Keratinocyte (primary cell): ENCODE results near the gene MND1. TPM values are rescaled to one million over a fixed set of nuclear protein-coding genes. Genes with fewer than 3 reads are reported as not detected.

Source experiments
- DNase-seq: peaks from one replicate; pipeline ENCODE4 v3.0.0-alpha.2; 2011; ENCODE audit warnings: low read depth, missing footprints, low spot score
- FAIRE-seq: peaks from 2 replicates; lab custom pipeline; 2011; peaks lifted over from hg19 to GRCh38; lab: Jason Lieb, UNC
- H2AFZ ChIP-seq: 2 replicates; pipeline ENCODE4 v1.6.0; 2012; ENCODE audit warnings: low read length, control low read depth, inconsistent platforms; ENCODE audit not compliant: control insufficient read depth
- H3K27ac ChIP-seq: 2 replicates; pipeline ENCODE4 v1.5.1; 2011; ENCODE audit warnings: low read length; ENCODE audit not compliant: control insufficient read depth, insufficient read depth
- H3K27me3 ChIP-seq: 3 replicates; pipeline ENCODE4 v1.6.0; 2011; ENCODE audit warnings: low read length; ENCODE audit not compliant: control insufficient read depth, insufficient read depth; ENCODE audit errors: extremely low read depth
- H3K36me3 ChIP-seq, 2 experiments: 2 replicates in 1 of 2; 3 replicates in 1 of 2; pipeline ENCODE4 v1.5.1; 2011; ENCODE audit warnings: low read length in 2 of 2, mild to moderate bottlenecking in 1 of 2; ENCODE audit not compliant: control insufficient read depth in 2 of 2, insufficient read depth in 2 of 2; ENCODE audit errors: extremely low read depth in 1 of 2
- H3K4me1 ChIP-seq: 3 replicates; pipeline ENCODE4 v1.5.1; 2011; ENCODE audit warnings: low read length; ENCODE audit not compliant: control insufficient read depth, insufficient read depth; ENCODE audit errors: extremely low read depth
- H3K4me2 ChIP-seq: 3 replicates; pipeline ENCODE4 v1.6.0; 2011; ENCODE audit warnings: low read depth, low read length; ENCODE audit not compliant: control insufficient read depth, insufficient read depth; ENCODE audit errors: extremely low read depth
- H3K4me3 ChIP-seq, 3 experiments: fragments of 200-600 bp in 1 of 3; sonication (generic) in 1 of 3; 2 replicates in 2 of 3; 3 replicates in 1 of 3; pipeline ENCODE4 v1.5.1; 2011 to 2016; ENCODE audit warnings: low read length in 3 of 3, mild to moderate bottlenecking in 3 of 3, control low read depth in 2 of 3, inconsistent platforms in 1 of 3, low read depth in 1 of 3, mixed read lengths in 1 of 3, mixed run types in 1 of 3, moderate library complexity in 1 of 3; ENCODE audit not compliant: control insufficient read depth in 2 of 3, insufficient read depth in 2 of 3; ENCODE audit errors: extremely low read depth in 1 of 3
- H3K79me2 ChIP-seq: 2 replicates; pipeline ENCODE4 v1.6.0; 2012; ENCODE audit warnings: low read length; ENCODE audit not compliant: control insufficient read depth, insufficient read depth
- H3K9ac ChIP-seq: 3 replicates; pipeline ENCODE4 v1.6.0; 2011; ENCODE audit warnings: low read length; ENCODE audit not compliant: control insufficient read depth, insufficient read depth; ENCODE audit errors: extremely low read depth
- H3K9me1 ChIP-seq: 3 replicates; pipeline ENCODE4 v1.6.0; 2011; ENCODE audit warnings: low read length; ENCODE audit not compliant: control insufficient read depth, insufficient read depth; ENCODE audit errors: extremely low read depth
- H3K9me3 ChIP-seq: 2 replicates; pipeline ENCODE4 v1.5.1; 2012; ENCODE audit warnings: low read depth, low read length; ENCODE audit not compliant: control insufficient read depth
- H4K20me1 ChIP-seq: 3 replicates; pipeline ENCODE4 v1.6.0; 2011; ENCODE audit warnings: low read length; ENCODE audit not compliant: control insufficient read depth, insufficient read depth; ENCODE audit errors: extremely low read depth
- EZH2 ChIP-seq: IDR thresholded peaks from one replicate; pipeline ENCODE4 v1.6.1; 2012; ENCODE audit warnings: inconsistent platforms, mild to moderate bottlenecking, low read length, moderate library complexity
- dilution Hi-C: fragments of 300-500 bp; cut with MboI; formaldehyde crosslinking; loops from one replicate; pipeline ENCODE4 v1.7.0; 2020; ENCODE audit warnings: low sequenced_read_pairs; ENCODE audit not compliant: extremely low pct_ligation_motif_present
- polyA plus RNA-seq, 5 experiments: library from polyadenylated mRNA; depleted of rRNA in 3 of 5; stranded (reverse) in 3 of 5; stranded (forward) in 1 of 5; unstranded in 1 of 5; fragments of >200 nt; gene quantifications; 1 replicate in 1 of 5; 2 replicates in 3 of 5; 3 replicates in 1 of 5; pipeline versions ENCODE4 v1.2.1 to v1.2.3, GENCODE V29; 2011 to 2012; ENCODE audit warnings: missing spikeins in 2 of 5, low read depth in 1 of 5, low replicate concordance in 1 of 5
- TF ChIP-seq, protein P1 (sequence below), 3 experiments: IDR thresholded peaks in 1 of 3; conservative IDR thresholded peaks in 1 of 3; optimal IDR thresholded peaks in 1 of 3; 2 replicates in 2 of 3; 3 replicates in 1 of 3; pipeline versions ENCODE3 to v1.5.1; 2011; ENCODE audit warnings: low read length in 3 of 3, mild to moderate bottlenecking in 3 of 3, moderate library complexity in 2 of 3, control low read depth in 1 of 3, inconsistent platforms in 1 of 3; ENCODE audit not compliant: insufficient read depth in 2 of 3; ENCODE audit errors: extremely low read depth in 1 of 3

The MND1 gene
- polyA plus RNA-seq, 1 donor (not counting 4 experiments of a cell fraction or from before 2014, with no cell fraction given), result 4.9 TPM

DNA sequence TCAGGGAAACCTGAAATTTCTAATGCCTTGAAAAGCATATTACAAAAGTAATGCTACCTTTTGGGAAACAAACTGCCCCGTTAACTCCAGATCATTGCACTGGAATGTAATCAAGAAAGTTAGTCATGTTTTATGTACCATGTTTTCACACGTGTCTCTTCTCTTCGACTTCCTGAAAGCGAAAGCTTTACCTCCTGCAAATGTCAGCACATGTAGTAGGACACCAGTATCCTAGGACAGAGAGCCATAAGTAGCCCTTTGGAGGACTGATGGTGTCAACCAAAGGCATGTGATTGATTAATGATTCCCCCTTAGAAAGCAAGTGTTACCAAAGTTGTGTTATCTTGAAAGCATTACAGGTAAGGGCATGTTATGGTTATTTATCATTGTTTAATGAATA lies 8.8 kb upstream of the MND1 start:
- FAIRE-seq (peak; percentile 86), DNase-seq (no peak)
- TF ChIP-seq, protein P1, sequence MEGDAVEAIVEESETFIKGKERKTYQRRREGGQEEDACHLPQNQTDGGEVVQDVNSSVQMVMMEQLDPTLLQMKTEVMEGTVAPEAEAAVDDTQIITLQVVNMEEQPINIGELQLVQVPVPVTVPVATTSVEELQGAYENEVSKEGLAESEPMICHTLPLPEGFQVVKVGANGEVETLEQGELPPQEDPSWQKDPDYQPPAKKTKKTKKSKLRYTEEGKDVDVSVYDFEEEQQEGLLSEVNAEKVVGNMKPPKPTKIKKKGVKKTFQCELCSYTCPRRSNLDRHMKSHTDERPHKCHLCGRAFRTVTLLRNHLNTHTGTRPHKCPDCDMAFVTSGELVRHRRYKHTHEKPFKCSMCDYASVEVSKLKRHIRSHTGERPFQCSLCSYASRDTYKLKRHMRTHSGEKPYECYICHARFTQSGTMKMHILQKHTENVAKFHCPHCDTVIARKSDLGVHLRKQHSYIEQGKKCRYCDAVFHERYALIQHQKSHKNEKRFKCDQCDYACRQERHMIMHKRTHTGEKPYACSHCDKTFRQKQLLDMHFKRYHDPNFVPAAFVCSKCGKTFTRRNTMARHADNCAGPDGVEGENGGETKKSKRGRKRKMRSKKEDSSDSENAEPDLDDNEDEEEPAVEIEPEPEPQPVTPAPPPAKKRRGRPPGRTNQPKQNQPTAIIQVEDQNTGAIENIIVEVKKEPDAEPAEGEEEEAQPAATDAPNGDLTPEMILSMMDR (optimal IDR thresholded peaks at IDR 0.05 in 1 of 3, IDR thresholded peaks at IDR 0.05 in 1 of 3, conservative IDR thresholded peaks at IDR 0.05 in 1 of 3; ENCODE audit: extremely low read depth in 1 of 3, insufficient read depth in 2 of 3, low read length in 3 of 3), result no peak
- no peak for TF ChIP-seq EZH2
- Histone ChIP-seq H3K9me3 (no peaks in the 10 kb centered on the region), H2AFZ (peak overlapping the region; percentile 48), H3K9me1 (no peaks in the 10 kb centered on the region), H3K27me3 (no peaks in the 10 kb centered on the region), H4K20me1 (no peaks in the 10 kb centered on the region), H3K27ac (peak overlapping the region; percentile 43), H3K4me1 (peaks cover 6% of the 10 kb centered on the region), H3K4me3 (no peak overlapping the region), H3K36me3 (no peaks in the 10 kb centered on the region), H3K79me2 (no peaks in the 10 kb centered on the region), H3K4me2 (peak overlapping the region; percentile 62), H3K9ac (no peak overlapping the region)
- dilution Hi-C loops, result no loop called here

DNA sequence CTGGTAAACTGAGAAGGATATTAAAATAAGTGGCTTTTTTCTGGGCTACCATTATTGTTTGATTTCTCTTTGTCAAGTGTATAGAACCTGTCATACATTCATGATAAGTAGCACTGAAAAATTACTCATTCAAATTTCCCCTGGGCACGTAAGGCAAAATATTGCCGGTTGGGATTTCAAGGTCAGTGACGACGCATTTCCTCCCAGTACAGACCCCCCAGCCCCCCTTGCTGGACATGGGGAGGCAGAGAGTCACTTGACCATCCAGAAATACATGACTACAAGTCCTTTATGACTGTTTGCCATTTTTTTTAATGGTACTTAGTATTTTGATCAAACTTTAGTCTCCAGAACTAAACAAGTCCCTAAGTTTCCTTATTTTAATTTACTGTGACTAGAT lies 6.8 kb upstream of the MND1 start:
- Histone ChIP-seq H3K9me3 (no peaks in the 10 kb centered on the region), H3K4me3 (no peak overlapping the region), H3K27me3 (no peaks in the 10 kb centered on the region), H3K4me2 (no peak overlapping the region), H3K9me1 (no peaks in the 10 kb centered on the region), H4K20me1 (no peaks in the 10 kb centered on the region), H3K36me3 (no peaks in the 10 kb centered on the region), H3K27ac (no peak overlapping the region), H3K4me1 (peaks cover 13% of the 10 kb centered on the region), H3K9ac (no peak overlapping the region), H2AFZ (no peak overlapping the region), H3K79me2 (no peaks in the 10 kb centered on the region)
- no peak for FAIRE-seq
- no peak for DNase-seq
- dilution Hi-C loops, result no loop called here
- no peak for TF ChIP-seq EZH2
- TF ChIP-seq, protein P1 (optimal IDR thresholded peaks at IDR 0.05 in 1 of 3, IDR thresholded peaks at IDR 0.05 in 1 of 3, conservative IDR thresholded peaks at IDR 0.05 in 1 of 3; ENCODE audit: extremely low read depth in 1 of 3, insufficient read depth in 2 of 3, low read length in 3 of 3), result no peak
